ENCODE measurements around the gene SURF4.
A peak's percentile ranks its signal among the peaks of the same experiment; 100 is the strongest.

SURF4 gene

GRCh38 chr9:133352635-133353340, 23.1 kb downstream of the SURF4 start:
- Histone ChIP-seq H3K4me1 (ENCODE audit: control insufficient read depth, insufficient read depth, low read length) (no peaks in the 10 kb centered on the region), H3K27me3 (ENCODE audit: control insufficient read depth, insufficient read depth, low read length) (no peaks in the 10 kb centered on the region), H3K36me3 (ENCODE audit: control insufficient read depth, insufficient read depth, low read length) (peaks cover 40% of the 10 kb centered on the region), H3K27ac (ENCODE audit: low read length) (no peak overlapping the region), H3K4me3 (ENCODE audit: low read length) (no peak overlapping the region), H3K9me3 (ENCODE audit: control insufficient read depth, insufficient read depth, low read length) (no peaks in the 10 kb centered on the region)
- WGBS (ENCODE audit: insufficient coverage, insufficient read length), result no CpG with 5 or more reads among the region's 8 CpGs
- DNase-seq (ENCODE audit: low read depth, low spot score), result no peak

- H3K27ac ChIP-seq (ENCODE audit: low read length), result no peak overlapping the region
- no CpG with 5 or more reads among the region's 14 CpGs for WGBS (ENCODE audit: insufficient coverage, insufficient read length)
Observed at GRCh38 chr9:133351908-133352634, 23.8 kb downstream of the SURF4 start.

GRCh38 chr9:133351526-133351907, 24.3 kb downstream of the SURF4 start:
- DNase-seq (ENCODE audit: low read depth, low spot score), result no peak
- Histone ChIP-seq H3K4me1 (ENCODE audit: control insufficient read depth, insufficient read depth, low read length) (peaks cover under 1% of the 10 kb centered on the region; the same call in 1 of the 2 replicates), H3K27ac (ENCODE audit: low read length) (no peak overlapping the region), H3K36me3 (ENCODE audit: control insufficient read depth, insufficient read depth, low read length) (peaks cover 37% of the 10 kb centered on the region), H3K27me3 (ENCODE audit: control insufficient read depth, insufficient read depth, low read length) (no peaks in the 10 kb centered on the region), H3K4me3 (ENCODE audit: low read length) (no peak overlapping the region), H3K9me3 (ENCODE audit: control insufficient read depth, insufficient read depth, low read length) (no peaks in the 10 kb centered on the region)
- WGBS (ENCODE audit: insufficient coverage, insufficient read length), result no CpG with 5 or more reads among the region's 3 CpGs

More at GRCh38 chr9:133351908-133352634, 23.8 kb downstream of the SURF4 start:
- Histone ChIP-seq H3K4me3 (ENCODE audit: low read length) (no peak overlapping the region), H3K27me3 (ENCODE audit: control insufficient read depth, insufficient read depth, low read length) (no peaks in the 10 kb centered on the region), H3K4me1 (ENCODE audit: control insufficient read depth, insufficient read depth, low read length) (no peaks in the 10 kb centered on the region), H3K36me3 (ENCODE audit: control insufficient read depth, insufficient read depth, low read length) (peaks cover 37% of the 10 kb centered on the region), H3K9me3 (ENCODE audit: control insufficient read depth, insufficient read depth, low read length) (no peaks in the 10 kb centered on the region)
- no peak for DNase-seq (ENCODE audit: low read depth, low spot score)

- H3K27me3 ChIP-seq (ENCODE audit: control insufficient read depth, insufficient read depth, low read length), result no peaks in the 10 kb centered on the region
- H3K4me1 ChIP-seq (ENCODE audit: control insufficient read depth, insufficient read depth, low read length), result peaks cover 2% of the 10 kb centered on the region; the same call in 1 of the 2 replicates
- H3K9me3 ChIP-seq (ENCODE audit: control insufficient read depth, insufficient read depth, low read length), result no peaks in the 10 kb centered on the region
- H3K36me3 ChIP-seq (ENCODE audit: control insufficient read depth, insufficient read depth, low read length), result peaks cover 46% of the 10 kb centered on the region
- no CpG with 5 or more reads among the region's 15 CpGs for WGBS (ENCODE audit: insufficient coverage, insufficient read length)
- DNase-seq (ENCODE audit: low read depth, low spot score), result no peak
- no peak overlapping the region for H3K27ac ChIP-seq (ENCODE audit: low read length)
- no peak overlapping the region for H3K4me3 ChIP-seq (ENCODE audit: low read length)
Observed at GRCh38 chr9:133349965-133350616, 25.8 kb downstream of the SURF4 start.

GRCh38 chr9:133348718-133349573, 26.9 kb downstream of the SURF4 start:
- DNase-seq (ENCODE audit: low read depth, low spot score), result no peak
- peaks cover 2% of the 10 kb centered on the region; the same call in 1 of the 2 replicates for H3K4me1 ChIP-seq (ENCODE audit: control insufficient read depth, insufficient read depth, low read length)
- H3K9me3 ChIP-seq (ENCODE audit: control insufficient read depth, insufficient read depth, low read length), result no peaks in the 10 kb centered on the region
- H3K36me3 ChIP-seq (ENCODE audit: control insufficient read depth, insufficient read depth, low read length), result peaks cover 53% of the 10 kb centered on the region
- no peaks in the 10 kb centered on the region for H3K27me3 ChIP-seq (ENCODE audit: control insufficient read depth, insufficient read depth, low read length)
- no CpG with 5 or more reads among the region's 25 CpGs for WGBS (ENCODE audit: insufficient coverage, insufficient read length)
- H3K27ac ChIP-seq (ENCODE audit: low read length), result no peak overlapping the region
- H3K4me3 ChIP-seq (ENCODE audit: low read length), result peak overlapping the region; percentile 99

GRCh38 chr9:133347985-133348717, 27.7 kb downstream of the SURF4 start, which contains the start of the genes MED22 and RPL7A:
TSS of gene MED22 (minus strand) at chr9:133348131. CDS start at chr9:133346662, 1,469 bp downstream.
TSS of gene RPL7A (plus strand) at chr9:133348218. CDS start at chr9:133348244, 26 bp downstream.
- Histone ChIP-seq H3K36me3 (ENCODE audit: control insufficient read depth, insufficient read depth, low read length) (peaks cover 61% of the 10 kb centered on the region), H3K9me3 (ENCODE audit: control insufficient read depth, insufficient read depth, low read length) (no peaks in the 10 kb centered on the region), H3K4me1 (ENCODE audit: control insufficient read depth, insufficient read depth, low read length) (peaks cover 2% of the 10 kb centered on the region; the same call in 1 of the 2 replicates), H3K4me3 (ENCODE audit: low read length) (peak within 1 kb of the TSS; percentile 99), H3K27me3 (ENCODE audit: control insufficient read depth, insufficient read depth, low read length) (no peaks in the 10 kb centered on the region), H3K27ac (ENCODE audit: low read length) (no peak within 1 kb of the TSS)
- no peak for DNase-seq (ENCODE audit: low read depth, low spot score)
- no CpG with 5 or more reads among the region's 64 CpGs for WGBS (ENCODE audit: insufficient coverage, insufficient read length)

- Histone ChIP-seq H3K27me3 (ENCODE audit: control insufficient read depth, insufficient read depth, low read length) (no peaks in the 10 kb centered on the region), H3K36me3 (ENCODE audit: control insufficient read depth, insufficient read depth, low read length) (peaks cover 58% of the 10 kb centered on the region), H3K27ac (ENCODE audit: low read length) (no peak overlapping the region), H3K4me3 (ENCODE audit: low read length) (peak overlapping the region; percentile 99), H3K9me3 (ENCODE audit: control insufficient read depth, insufficient read depth, low read length) (no peaks in the 10 kb centered on the region), H3K4me1 (ENCODE audit: control insufficient read depth, insufficient read depth, low read length) (peaks cover 2% of the 10 kb centered on the region; the same call in 1 of the 2 replicates)
- no peak for DNase-seq (ENCODE audit: low read depth, low spot score)
- WGBS (ENCODE audit: insufficient coverage, insufficient read length), result no CpG with 5 or more reads among the region's 41 CpGs
Observed at GRCh38 chr9:133347515-133347984, 28.3 kb downstream of the SURF4 start.

GRCh38 chr9:133346021-133346785, 29.7 kb downstream of the SURF4 start:
- Histone ChIP-seq H3K27ac (ENCODE audit: low read length) (no peak overlapping the region), H3K4me3 (ENCODE audit: low read length) (peak overlapping the region; percentile 99; the same call in 1 of the 2 replicates), H3K27me3 (ENCODE audit: control insufficient read depth, insufficient read depth, low read length) (no peaks in the 10 kb centered on the region), H3K9me3 (ENCODE audit: control insufficient read depth, insufficient read depth, low read length) (no peaks in the 10 kb centered on the region), H3K36me3 (ENCODE audit: control insufficient read depth, insufficient read depth, low read length) (peaks cover 57% of the 10 kb centered on the region), H3K4me1 (ENCODE audit: control insufficient read depth, insufficient read depth, low read length) (peaks cover 2% of the 10 kb centered on the region; the same call in 1 of the 2 replicates)
- no CpG with 5 or more reads among the region's 15 CpGs for WGBS (ENCODE audit: insufficient coverage, insufficient read length)
- no peak for DNase-seq (ENCODE audit: low read depth, low spot score)

GRCh38 chr9:133345596-133345995, 30.3 kb downstream of the SURF4 start:
- H3K9me3 ChIP-seq (ENCODE audit: control insufficient read depth, insufficient read depth, low read length), result no peaks in the 10 kb centered on the region
- peaks cover 62% of the 10 kb centered on the region for H3K36me3 ChIP-seq (ENCODE audit: control insufficient read depth, insufficient read depth, low read length)
- WGBS (ENCODE audit: insufficient coverage, insufficient read length), result no CpG with 5 or more reads among the region's 6 CpGs
- peaks cover 2% of the 10 kb centered on the region; the same call in 1 of the 2 replicates for H3K4me1 ChIP-seq (ENCODE audit: control insufficient read depth, insufficient read depth, low read length)
- H3K27ac ChIP-seq (ENCODE audit: low read length), result no peak overlapping the region
- DNase-seq (ENCODE audit: low read depth, low spot score), result no peak
- H3K27me3 ChIP-seq (ENCODE audit: control insufficient read depth, insufficient read depth, low read length), result no peaks in the 10 kb centered on the region
- no peak overlapping the region for H3K4me3 ChIP-seq (ENCODE audit: low read length)
